ENCODE data around the gene YWHAQ.
"Not testable (repeated sequence)": the region's sequence is repeated elsewhere in the genome, so short reads cannot be mapped to it uniquely, and the experiment has no call there.

Gene YWHAQ

GRCh38 chr2:9593925-9594324, 36.9 kb downstream of the YWHAQ start:
- DNase-seq: no peak

DNA sequence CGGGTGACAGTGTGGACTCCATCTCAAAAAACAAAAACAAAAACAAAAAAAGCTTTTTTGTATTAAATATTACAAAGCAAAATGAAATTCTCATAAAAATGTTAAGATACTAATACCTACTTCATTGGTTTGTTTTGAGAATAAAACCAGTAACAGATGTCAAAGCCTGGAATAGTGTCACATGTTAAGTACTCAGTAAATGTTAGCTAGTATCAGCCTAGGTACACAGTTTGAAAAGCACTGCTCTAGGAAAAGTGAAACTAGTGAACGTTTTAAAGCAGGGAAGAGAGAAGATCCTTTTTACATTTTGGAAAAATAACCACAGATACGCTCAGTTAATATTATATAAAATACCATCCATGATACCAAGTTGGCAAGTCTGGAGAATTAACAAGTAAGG, 38.1 kb downstream of the YWHAQ start:
- no peak for DNase-seq

GRCh38 chr2:9590641-9591040, 40.2 kb downstream of the YWHAQ start:
- no peak for DNase-seq

DNA sequence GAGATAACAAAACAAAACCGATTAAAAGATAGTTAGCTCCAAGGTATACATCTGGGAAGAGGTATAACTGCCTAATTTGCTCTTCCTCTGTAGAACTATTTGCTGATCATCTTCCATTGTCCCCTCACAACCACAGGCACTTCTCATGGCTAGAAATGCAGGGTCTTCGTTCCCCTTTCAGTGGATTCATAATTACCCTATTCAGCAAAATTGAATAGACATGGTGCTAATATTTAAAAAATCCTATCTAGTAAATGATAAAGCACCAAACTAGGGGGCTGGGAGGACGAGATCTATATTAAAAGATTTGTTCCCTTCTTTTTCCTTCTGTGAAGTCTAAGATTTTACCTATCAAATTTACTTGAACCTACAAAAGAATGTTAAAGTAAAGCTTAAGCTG, 44.3 kb downstream of the YWHAQ start:
- DNase-seq: no peak

GRCh38 chr2:9585486-9585885, 45.3 kb downstream of the YWHAQ start:
- no peak for DNase-seq

GRCh38 chr2:9584902-9585301, 45.9 kb downstream of the YWHAQ start:
- not testable (repeated sequence) for DNase-seq

- DNase-seq: no peak
Measured at GRCh38 chr2:9582624-9583023, 48.2 kb downstream of the YWHAQ start.

- no peak for DNase-seq
Measured at GRCh38 chr2:9578467-9579235, 52.1 kb downstream of the YWHAQ start.

DNA sequence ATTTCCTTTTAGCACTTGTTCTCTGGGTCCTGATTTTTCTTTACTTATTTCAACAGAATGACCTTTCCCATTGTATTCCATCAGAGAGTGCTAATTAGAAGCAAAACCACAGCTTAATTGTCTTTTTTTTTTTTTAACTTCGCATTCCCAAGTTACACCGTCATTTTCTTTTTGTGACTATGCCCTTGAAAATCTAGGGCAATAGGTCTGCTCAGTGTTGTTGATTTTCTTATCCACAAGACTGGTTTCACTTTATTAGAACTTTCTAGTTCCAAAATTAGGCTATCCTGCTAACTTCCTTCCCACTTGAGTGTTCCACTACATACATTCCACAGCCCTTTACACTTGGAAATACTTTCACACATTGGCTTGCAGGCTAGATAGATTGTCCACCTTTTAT, 56.5 kb downstream of the YWHAQ start:
- DNase-seq: no peak

- no peak for DNase-seq
Measured at GRCh38 chr2:9573840-9574239, 57.0 kb downstream of the YWHAQ start.

- no peak for DNase-seq
Measured at GRCh38 chr2:9573013-9573720, 57.6 kb downstream of the YWHAQ start.

GRCh38 chr2:9570182-9571060, 60.4 kb downstream of the YWHAQ start:
- no peak for DNase-seq

- DNase-seq: no peak
Measured at GRCh38 chr2:9565436-9566153, 65.2 kb downstream of the YWHAQ start.

DNA sequence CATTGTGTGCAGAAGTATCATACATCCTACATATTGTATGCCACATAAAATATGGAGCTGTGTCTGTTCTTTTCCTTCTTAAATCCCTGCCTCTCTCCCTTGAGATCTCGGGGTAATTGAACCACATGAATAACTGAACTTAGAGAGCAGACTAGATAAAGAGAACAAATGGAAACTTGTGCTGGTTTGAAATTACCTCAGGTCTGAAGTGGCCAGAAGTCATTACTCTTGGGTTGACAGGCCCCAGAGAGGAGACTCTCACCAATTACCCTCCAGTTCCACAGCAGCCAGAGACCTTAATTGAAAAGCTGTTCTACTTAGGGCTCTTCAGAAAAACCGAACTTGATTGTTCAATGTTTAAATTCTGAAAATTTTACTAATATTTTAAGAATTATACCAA, 70.2 kb downstream of the YWHAQ start:
- no peak for DNase-seq

DNA sequence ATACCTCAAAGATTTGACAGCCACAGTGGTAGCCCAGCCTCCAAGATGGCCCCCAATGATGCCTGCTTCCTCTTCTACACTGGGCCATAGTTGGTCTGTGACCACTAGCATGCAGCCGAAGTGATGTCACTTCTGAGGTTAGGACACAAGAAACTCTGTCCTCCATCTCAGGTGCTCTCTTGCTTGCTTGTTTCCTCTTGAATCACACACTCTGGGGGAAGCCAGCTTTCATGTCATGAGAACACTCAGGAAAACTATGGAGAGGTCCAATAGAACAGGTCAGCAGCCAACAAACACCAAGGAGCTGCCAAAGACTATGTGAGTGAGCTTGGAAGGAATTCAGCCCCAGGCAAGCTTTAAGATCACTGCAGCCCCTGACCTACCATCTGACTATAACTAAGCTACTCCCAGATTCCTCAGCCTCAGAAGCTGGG, 71.8 kb downstream of the YWHAQ start:
- DNase-seq: no peak

DNA sequence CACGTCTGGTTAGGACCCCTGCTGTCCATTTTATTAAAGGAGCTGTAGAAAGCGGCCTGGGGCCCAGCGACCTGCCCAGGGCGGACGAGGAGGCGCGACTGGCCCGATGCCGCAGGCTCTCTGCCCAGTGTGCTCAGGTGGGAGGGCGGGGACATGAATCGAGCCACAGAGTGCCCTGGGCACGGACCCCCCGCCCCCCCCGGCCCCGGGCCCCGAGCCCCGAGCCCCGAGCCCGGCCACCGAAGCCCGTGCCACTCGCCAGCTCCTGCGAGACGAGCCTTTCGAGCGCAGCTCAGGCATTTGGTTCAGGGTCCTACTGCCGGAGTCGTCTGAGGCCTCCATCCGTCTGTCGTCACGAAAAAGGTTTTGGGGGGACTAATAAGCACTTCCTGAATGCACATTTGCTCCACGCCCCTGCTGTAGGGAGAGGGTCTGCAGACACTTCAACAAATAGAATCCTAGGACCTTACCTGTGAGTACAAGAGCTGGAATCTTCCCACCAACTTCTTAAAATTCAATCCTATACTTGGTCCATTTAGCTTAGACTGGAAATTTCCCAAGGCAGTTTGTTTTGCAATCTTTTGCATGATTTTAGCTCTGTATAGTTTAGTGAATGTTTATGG, 74.6 kb downstream of the YWHAQ start:
- DNase-seq: no peak

- DNase-seq: peak; percentile 72
Measured at GRCh38 chr2:9555297-9556120, 75.3 kb downstream of the YWHAQ start, which contains the start of gene ADAM17. ADAM17 (minus strand) TSS chr2:9555830; CDS start chr2:9555605, 225 bp downstream.

DNA sequence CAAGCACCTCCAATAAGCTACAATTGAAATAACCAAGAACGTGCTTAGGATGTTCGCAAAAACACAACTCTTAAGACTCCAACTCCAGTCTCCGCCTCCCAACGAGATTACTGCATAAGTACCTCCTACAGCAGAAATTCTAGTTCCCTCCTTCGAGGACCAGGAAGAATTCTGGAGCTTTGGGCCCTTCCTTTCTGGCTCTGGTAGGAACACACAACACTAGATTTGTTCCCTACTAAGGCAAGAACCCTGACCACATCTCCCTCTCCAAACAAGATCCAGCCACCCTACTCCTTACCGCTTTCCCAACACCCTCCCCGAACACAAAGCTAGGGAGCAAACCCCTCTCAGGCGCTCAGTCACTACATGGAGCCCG, 75.9 kb downstream of the YWHAQ start:
- DNase-seq: no peak

- DNase-seq: no peak
Measured at GRCh38 chr2:9552219-9553178, 78.3 kb downstream of the YWHAQ start.

GRCh38 chr2:9550859-9551391, 79.9 kb downstream of the YWHAQ start:
- not testable (repeated sequence) for DNase-seq

Measured in DMS153 (cell line).